Spleen (tissue), 7 donors: ENCODE results near the gene PDGFRB.

ENCODE experiments used
- POLR2A ChIP-seq, 3 donors: fragments of 450-650 bp; IDR thresholded peaks; one replicate each; pipeline ENCODE4 v1.5.1; 2017; ENCODE audit warnings: antibody characterized with exemption in 3 of 3, mild to moderate bottlenecking in 1 of 3
- POLR2AphosphoS5 ChIP-seq, 3 donors: sonication (generic); formaldehyde crosslinking; IDR thresholded peaks; one replicate each; pipeline ENCODE4 v1.5.1; 2017; ENCODE audit warnings: antibody characterized with exemption in 3 of 3
- TF ChIP-seq, protein P1 (sequence below), 11 experiments: fragments of 200-600 bp in 7 of 11; fragments of 450-650 bp in 4 of 11; sonication (generic) in 4 of 11; IDR thresholded peaks in 8 of 11; conservative IDR thresholded peaks in 3 of 11; 1 replicate in 7 of 11; 2 replicates in 4 of 11; pipeline versions ENCODE4 v1.4.0 to v1.8.0; 2016 to 2021; ENCODE audit warnings: antibody characterized with exemption in 11 of 11, inconsistent platforms in 4 of 11, mild to moderate bottlenecking in 1 of 11
- donor health status: DM: no; HTN: no; CAD: no; lungs with moderate emphysema.
- donor health status: DM: no; HTN: no; CAD: no.
- donor health status: DM: no; HTN: no; CAD: no.

DNA sequence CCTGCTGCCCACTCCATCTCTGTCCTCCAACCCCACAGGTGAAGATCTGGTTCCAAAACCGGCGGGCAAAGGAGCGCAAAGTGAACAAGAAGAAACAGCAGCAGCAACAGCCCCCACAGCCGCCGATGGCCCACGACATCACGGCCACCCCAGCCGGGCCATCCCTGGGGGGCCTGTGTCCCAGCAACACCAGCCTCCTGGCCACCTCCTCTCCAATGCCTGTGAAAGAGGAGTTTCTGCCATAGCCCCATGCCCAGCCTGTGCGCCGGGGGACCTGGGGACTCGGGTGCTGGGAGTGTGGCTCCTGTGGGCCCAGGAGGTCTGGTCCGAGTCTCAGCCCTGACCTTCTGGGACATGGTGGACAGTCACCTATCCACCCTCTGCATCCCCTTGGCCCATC lies 27.8 kb upstream of the PDGFRB start:
- TF ChIP-seq POLR2A (IDR thresholded peaks at IDR 0.05) (no peak), POLR2AphosphoS5 (IDR thresholded peaks at IDR 0.05) (no peak)
- TF ChIP-seq, protein P1, sequence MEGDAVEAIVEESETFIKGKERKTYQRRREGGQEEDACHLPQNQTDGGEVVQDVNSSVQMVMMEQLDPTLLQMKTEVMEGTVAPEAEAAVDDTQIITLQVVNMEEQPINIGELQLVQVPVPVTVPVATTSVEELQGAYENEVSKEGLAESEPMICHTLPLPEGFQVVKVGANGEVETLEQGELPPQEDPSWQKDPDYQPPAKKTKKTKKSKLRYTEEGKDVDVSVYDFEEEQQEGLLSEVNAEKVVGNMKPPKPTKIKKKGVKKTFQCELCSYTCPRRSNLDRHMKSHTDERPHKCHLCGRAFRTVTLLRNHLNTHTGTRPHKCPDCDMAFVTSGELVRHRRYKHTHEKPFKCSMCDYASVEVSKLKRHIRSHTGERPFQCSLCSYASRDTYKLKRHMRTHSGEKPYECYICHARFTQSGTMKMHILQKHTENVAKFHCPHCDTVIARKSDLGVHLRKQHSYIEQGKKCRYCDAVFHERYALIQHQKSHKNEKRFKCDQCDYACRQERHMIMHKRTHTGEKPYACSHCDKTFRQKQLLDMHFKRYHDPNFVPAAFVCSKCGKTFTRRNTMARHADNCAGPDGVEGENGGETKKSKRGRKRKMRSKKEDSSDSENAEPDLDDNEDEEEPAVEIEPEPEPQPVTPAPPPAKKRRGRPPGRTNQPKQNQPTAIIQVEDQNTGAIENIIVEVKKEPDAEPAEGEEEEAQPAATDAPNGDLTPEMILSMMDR (IDR thresholded peaks at IDR 0.05 in 8 of 11, conservative IDR thresholded peaks at IDR 0.05 in 3 of 11), result no peak
